Measurements from ENCODE around the gene DAPK1. TPM values are rescaled to one million over a fixed set of nuclear protein-coding genes. Genes with fewer than 3 reads are reported as not detected.

Gene DAPK1
- polyA plus RNA-seq, 1 donor from 2014 or later, result 45.0 TPM

- H3K9me3 ChIP-seq (ENCODE audit: low read length), result no peaks in the 10 kb centered on the region
- no peaks in the 10 kb centered on the region for H3K79me2 ChIP-seq (replicated peaks; ENCODE audit: insufficient read depth, low read length)
- H3K27ac ChIP-seq (ENCODE audit: low read length), result no peak overlapping the region
- H3F3A ChIP-seq (ENCODE audit: insufficient read depth, low read length, poor library complexity, severe bottlenecking), result no peaks in the 10 kb centered on the region
- no peak overlapping the region for H3K4me2 ChIP-seq (ENCODE audit: low read length)
- TF ChIP-seq MXI1 (conservative IDR thresholded peaks at IDR 0.05; ENCODE audit: poor library complexity, severe bottlenecking) (no peak), RAD21 (conservative IDR thresholded peaks at IDR 0.05) (no peak), SMC3 (conservative IDR thresholded peaks at IDR 0.05; ENCODE audit: poor library complexity) (no peak), POLR2AphosphoS5 (IDR thresholded peaks at IDR 0.05) (no peak), EZH2 (IDR thresholded peaks at IDR 0.05; ENCODE audit: borderline replicate concordance, insufficient read depth, low read length, poor library complexity, severe bottlenecking) (no peak), TAF1 (IDR thresholded peaks at IDR 0.05; ENCODE audit: low read depth) (no peak), EP300 (conservative IDR thresholded peaks at IDR 0.05; ENCODE audit: poor library complexity, severe bottlenecking) (no peak)
- TF ChIP-seq, protein P1, sequence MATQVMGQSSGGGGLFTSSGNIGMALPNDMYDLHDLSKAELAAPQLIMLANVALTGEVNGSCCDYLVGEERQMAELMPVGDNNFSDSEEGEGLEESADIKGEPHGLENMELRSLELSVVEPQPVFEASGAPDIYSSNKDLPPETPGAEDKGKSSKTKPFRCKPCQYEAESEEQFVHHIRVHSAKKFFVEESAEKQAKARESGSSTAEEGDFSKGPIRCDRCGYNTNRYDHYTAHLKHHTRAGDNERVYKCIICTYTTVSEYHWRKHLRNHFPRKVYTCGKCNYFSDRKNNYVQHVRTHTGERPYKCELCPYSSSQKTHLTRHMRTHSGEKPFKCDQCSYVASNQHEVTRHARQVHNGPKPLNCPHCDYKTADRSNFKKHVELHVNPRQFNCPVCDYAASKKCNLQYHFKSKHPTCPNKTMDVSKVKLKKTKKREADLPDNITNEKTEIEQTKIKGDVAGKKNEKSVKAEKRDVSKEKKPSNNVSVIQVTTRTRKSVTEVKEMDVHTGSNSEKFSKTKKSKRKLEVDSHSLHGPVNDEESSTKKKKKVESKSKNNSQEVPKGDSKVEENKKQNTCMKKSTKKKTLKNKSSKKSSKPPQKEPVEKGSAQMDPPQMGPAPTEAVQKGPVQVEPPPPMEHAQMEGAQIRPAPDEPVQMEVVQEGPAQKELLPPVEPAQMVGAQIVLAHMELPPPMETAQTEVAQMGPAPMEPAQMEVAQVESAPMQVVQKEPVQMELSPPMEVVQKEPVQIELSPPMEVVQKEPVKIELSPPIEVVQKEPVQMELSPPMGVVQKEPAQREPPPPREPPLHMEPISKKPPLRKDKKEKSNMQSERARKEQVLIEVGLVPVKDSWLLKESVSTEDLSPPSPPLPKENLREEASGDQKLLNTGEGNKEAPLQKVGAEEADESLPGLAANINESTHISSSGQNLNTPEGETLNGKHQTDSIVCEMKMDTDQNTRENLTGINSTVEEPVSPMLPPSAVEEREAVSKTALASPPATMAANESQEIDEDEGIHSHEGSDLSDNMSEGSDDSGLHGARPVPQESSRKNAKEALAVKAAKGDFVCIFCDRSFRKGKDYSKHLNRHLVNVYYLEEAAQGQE (IDR thresholded peaks at IDR 0.05; ENCODE audit: borderline replicate concordance), result no peak
- TF ChIP-seq, protein P2, sequence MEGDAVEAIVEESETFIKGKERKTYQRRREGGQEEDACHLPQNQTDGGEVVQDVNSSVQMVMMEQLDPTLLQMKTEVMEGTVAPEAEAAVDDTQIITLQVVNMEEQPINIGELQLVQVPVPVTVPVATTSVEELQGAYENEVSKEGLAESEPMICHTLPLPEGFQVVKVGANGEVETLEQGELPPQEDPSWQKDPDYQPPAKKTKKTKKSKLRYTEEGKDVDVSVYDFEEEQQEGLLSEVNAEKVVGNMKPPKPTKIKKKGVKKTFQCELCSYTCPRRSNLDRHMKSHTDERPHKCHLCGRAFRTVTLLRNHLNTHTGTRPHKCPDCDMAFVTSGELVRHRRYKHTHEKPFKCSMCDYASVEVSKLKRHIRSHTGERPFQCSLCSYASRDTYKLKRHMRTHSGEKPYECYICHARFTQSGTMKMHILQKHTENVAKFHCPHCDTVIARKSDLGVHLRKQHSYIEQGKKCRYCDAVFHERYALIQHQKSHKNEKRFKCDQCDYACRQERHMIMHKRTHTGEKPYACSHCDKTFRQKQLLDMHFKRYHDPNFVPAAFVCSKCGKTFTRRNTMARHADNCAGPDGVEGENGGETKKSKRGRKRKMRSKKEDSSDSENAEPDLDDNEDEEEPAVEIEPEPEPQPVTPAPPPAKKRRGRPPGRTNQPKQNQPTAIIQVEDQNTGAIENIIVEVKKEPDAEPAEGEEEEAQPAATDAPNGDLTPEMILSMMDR (IDR thresholded peaks at IDR 0.05; ENCODE audit: poor library complexity, severe bottlenecking), result no peak
- H3K36me3 ChIP-seq (ENCODE audit: insufficient read depth, low read length), result no peaks in the 10 kb centered on the region
- no peak overlapping the region for H2AFZ ChIP-seq (ENCODE audit: low read depth, low read length)
- no peak overlapping the region for H3K4me3 ChIP-seq (ENCODE audit: low read length)
- H4K20me1 ChIP-seq (ENCODE audit: insufficient read depth), result no peaks in the 10 kb centered on the region
- no peak overlapping the region for H3K9ac ChIP-seq (ENCODE audit: low read length)
- no peaks in the 10 kb centered on the region for H3K9me2 ChIP-seq (ENCODE audit: insufficient read depth, low read length)
- no peaks in the 10 kb centered on the region for H3K27me3 ChIP-seq (ENCODE audit: insufficient read depth, low read depth, low read length)
Observed at GRCh38 chr9:87722393-87723088, 224.9 kb downstream of the DAPK1 start.

DNA sequence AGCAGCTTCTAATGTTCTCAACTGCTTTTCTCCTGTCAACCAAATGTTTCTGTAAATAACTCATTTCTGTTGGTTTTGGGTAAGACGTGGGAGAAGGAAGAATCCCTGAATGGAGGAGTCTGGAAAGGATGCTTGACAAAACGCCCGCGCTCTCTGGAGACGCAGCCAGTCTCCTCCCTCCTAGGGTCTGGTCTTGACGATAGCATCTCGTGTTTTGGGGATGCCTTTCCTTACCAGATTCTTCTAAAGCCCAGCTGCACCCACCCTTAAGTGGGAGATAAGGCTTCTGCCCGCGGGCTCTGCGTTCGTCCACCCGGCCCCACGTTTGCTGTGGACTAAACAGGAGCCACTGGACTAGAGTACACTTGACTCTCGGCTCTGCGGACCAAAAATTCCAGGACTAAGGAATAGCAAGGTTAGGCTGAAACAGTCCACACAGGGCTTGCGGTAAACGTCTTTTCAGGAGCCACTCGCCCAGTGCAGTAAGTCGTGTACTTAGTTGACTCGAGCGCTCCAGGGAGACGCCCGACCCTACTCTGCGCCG is 227.8 kb downstream of the DAPK1 start:
- H3K79me2 ChIP-seq (replicated peaks; ENCODE audit: insufficient read depth, low read length), result no peaks in the 10 kb centered on the region
- no peaks in the 10 kb centered on the region for H3K36me3 ChIP-seq (ENCODE audit: insufficient read depth, low read length)
- peak overlapping the region; percentile 93 for H3K4me3 ChIP-seq (ENCODE audit: low read length)
- H3K27me3 ChIP-seq (ENCODE audit: insufficient read depth, low read depth, low read length), result no peaks in the 10 kb centered on the region
- H3K4me2 ChIP-seq (ENCODE audit: low read length), result peak overlapping the region; percentile 92
- no peaks in the 10 kb centered on the region for H3F3A ChIP-seq (ENCODE audit: insufficient read depth, low read length, poor library complexity, severe bottlenecking)
- H3K9me2 ChIP-seq (ENCODE audit: insufficient read depth, low read length), result no peaks in the 10 kb centered on the region
- peak overlapping the region; percentile 53 for H3K27ac ChIP-seq (ENCODE audit: low read length)
- H2AFZ ChIP-seq (ENCODE audit: low read depth, low read length), result peak overlapping the region; percentile 92
- TF ChIP-seq, protein P2 (IDR thresholded peaks at IDR 0.05; ENCODE audit: poor library complexity, severe bottlenecking), result no peak
- TF ChIP-seq EP300 (conservative IDR thresholded peaks at IDR 0.05; ENCODE audit: poor library complexity, severe bottlenecking), result no peak
- no peak for TF ChIP-seq MXI1 (conservative IDR thresholded peaks at IDR 0.05; ENCODE audit: poor library complexity, severe bottlenecking)
- no peak for TF ChIP-seq POLR2AphosphoS5 (IDR thresholded peaks at IDR 0.05)
- no peak for TF ChIP-seq EZH2 (IDR thresholded peaks at IDR 0.05; ENCODE audit: borderline replicate concordance, insufficient read depth, low read length, poor library complexity, severe bottlenecking)
- TF ChIP-seq, protein P1 (IDR thresholded peaks at IDR 0.05; ENCODE audit: borderline replicate concordance), result no peak
- TF ChIP-seq SMC3 (conservative IDR thresholded peaks at IDR 0.05; ENCODE audit: poor library complexity), result no peak
- TF ChIP-seq RAD21 (conservative IDR thresholded peaks at IDR 0.05), result no peak
- no peak for TF ChIP-seq TAF1 (IDR thresholded peaks at IDR 0.05; ENCODE audit: low read depth)
- no peaks in the 10 kb centered on the region for H3K9me3 ChIP-seq (ENCODE audit: low read length)
- H3K9ac ChIP-seq (ENCODE audit: low read length), result peak overlapping the region; percentile 75
- no peaks in the 10 kb centered on the region for H4K20me1 ChIP-seq (ENCODE audit: insufficient read depth)
